Right forelimb (tissue), 1 donor: ENCODE data around the gene TNFAIP3.

Source experiments
- DNase-seq: peaks from one replicate; pipeline ENCODE4 v3.0.0-alpha.2; 2018

The TNFAIP3 gene

GRCh38 chr6:137904822-137905617, 38.0 kb downstream of the TNFAIP3 start:
- no peak for DNase-seq

- no peak for DNase-seq
Measured at GRCh38 chr6:137906020-137906472, 39.0 kb downstream of the TNFAIP3 start.

- DNase-seq = no peak
Measured at GRCh38 chr6:137907170-137907569, 40.1 kb downstream of the TNFAIP3 start.

GRCh38 chr6:137909533-137909932, 42.5 kb downstream of the TNFAIP3 start:
- DNase-seq = no peak

- DNase-seq = no peak
Measured at GRCh38 chr6:137910424-137910834, 43.4 kb downstream of the TNFAIP3 start.

- no peak for DNase-seq
Measured at GRCh38 chr6:137910843-137911456, 43.9 kb downstream of the TNFAIP3 start.

GRCh38 chr6:137911675-137912191, 44.7 kb downstream of the TNFAIP3 start:
- DNase-seq = no peak

GRCh38 chr6:137912813-137913212, 45.8 kb downstream of the TNFAIP3 start:
- no peak for DNase-seq

- DNase-seq = no peak
Measured at GRCh38 chr6:137913434-137913833, 46.4 kb downstream of the TNFAIP3 start.

- DNase-seq = no peak
Measured at GRCh38 chr6:137913996-137914529, 47.0 kb downstream of the TNFAIP3 start.

- no peak for DNase-seq
Measured at GRCh38 chr6:137914530-137915193, 47.6 kb downstream of the TNFAIP3 start.

GRCh38 chr6:137915790-137916189, 48.7 kb downstream of the TNFAIP3 start:
- DNase-seq = no peak

GRCh38 chr6:137917551-137918325, 50.7 kb downstream of the TNFAIP3 start:
- DNase-seq = no peak

- DNase-seq = no peak
Measured at GRCh38 chr6:137919502-137919823, 52.4 kb downstream of the TNFAIP3 start.

GRCh38 chr6:137919837-137920730, 53.0 kb downstream of the TNFAIP3 start:
- DNase-seq = no peak

GRCh38 chr6:137921823-137922222, 54.8 kb downstream of the TNFAIP3 start:
- no peak for DNase-seq

- no peak for DNase-seq
Measured at GRCh38 chr6:137923866-137924653, 57.0 kb downstream of the TNFAIP3 start.

- no peak for DNase-seq
Measured at GRCh38 chr6:137925141-137925698, 58.2 kb downstream of the TNFAIP3 start.

- no peak for DNase-seq
Measured at GRCh38 chr6:137926207-137926731, 59.2 kb downstream of the TNFAIP3 start.

GRCh38 chr6:137926985-137927384, 59.9 kb downstream of the TNFAIP3 start:
- DNase-seq = no peak
